Hepatocyte (in vitro differentiated cells): ENCODE data around the gene PPA1.

Experiments
- CTCF ChIP-seq: fragments of 200-600 bp; sonication (generic); IDR thresholded peaks from 2 replicates; pipeline ENCODE4 v1.5.1; 2016; ENCODE audit warnings: antibody characterized with exemption, mild to moderate bottlenecking; ENCODE audit not compliant: poor library complexity
- EZH2 ChIP-seq: fragments of 200-600 bp; sonication (generic); IDR thresholded peaks from 2 replicates; pipeline ENCODE4 v1.6.1; 2016; ENCODE audit warnings: antibody characterized with exemption, mild to moderate bottlenecking, borderline replicate concordance

GRCh38 chr10:70260734-70261133 is 27.5 kb upstream of the PPA1 start:
- TF ChIP-seq CTCF (no peak), EZH2 (no peak)
